CD4-positive, alpha-beta T cell (primary cell): Measurements from ENCODE around the gene BAG5. TPM values are rescaled to one million over a fixed set of nuclear protein-coding genes. Genes with fewer than 3 reads are reported as not detected.

Experiments used
- ATAC-seq: fragments of 200-7000 bp; cut with Tn5 transposase; one replicate; pipeline ENCODE4 v1.10.0; 2022; ENCODE audit warnings: mild to moderate bottlenecking; ENCODE audit not compliant: poor library complexity
- CTCF ChIA-PET: fragments of 350-600 bp; sonication (Branson Sonifier 250); formaldehyde crosslinking; loops from one replicate; lab custom pipeline; 2021; ENCODE audit warnings: antibody characterized with exemption, inconsistent platforms; lab: Charles Lee
- POLR2A ChIA-PET: fragments of 350-600 bp; sonication (Branson Sonifier 250); formaldehyde crosslinking; loops from one replicate; lab custom pipeline; 2021; ENCODE audit warnings: antibody characterized with exemption, inconsistent platforms; lab: Charles Lee
- DNase-seq, 14 experiments: peaks; one replicate each; pipeline ENCODE4 v3.0.0-alpha.2; 2013 to 2020; ENCODE audit warnings: mixed read lengths in 2 of 14
- H3K27ac ChIP-seq, 2 donors: one replicate each; pipeline versions ENCODE4 v1.5.1 to v1.7.0; 2013; ENCODE audit warnings: low read length in 2 of 2, low read depth in 1 of 2, mild to moderate bottlenecking in 1 of 2
- H3K27me3 ChIP-seq, 2 experiments: 1 replicate in 1 of 2; 2 replicates in 1 of 2; pipeline versions ENCODE4 v1.6.1 to v1.7.0; 2013; ENCODE audit warnings: low read length in 2 of 2, control low read depth in 1 of 2, mild to moderate bottlenecking in 1 of 2, moderate library complexity in 1 of 2; ENCODE audit not compliant: insufficient read depth in 2 of 2, control insufficient read depth in 1 of 2
- H3K36me3 ChIP-seq: one replicate; pipeline ENCODE4 v1.6.1; 2013; ENCODE audit warnings: low read length, control low read depth; ENCODE audit not compliant: insufficient read depth
- H3K4me1 ChIP-seq: one replicate; pipeline ENCODE4 v1.6.1; 2013; ENCODE audit warnings: low read length, control low read depth; ENCODE audit not compliant: insufficient read depth
- H3K4me3 ChIP-seq: one replicate; pipeline ENCODE4 v1.5.1; 2013; ENCODE audit warnings: mild to moderate bottlenecking, low read length, moderate library complexity
- H3K9me3 ChIP-seq, 2 experiments: 1 replicate in 1 of 2; 2 replicates in 1 of 2; pipeline versions ENCODE4 v1.6.1 to v1.7.0; 2013; ENCODE audit warnings: low read length in 2 of 2, mild to moderate bottlenecking in 2 of 2, control low read depth in 1 of 2, moderate library complexity in 1 of 2; ENCODE audit not compliant: control insufficient read depth in 1 of 2, insufficient read depth in 1 of 2
- H3K27ac Mint-ChIP-seq: one replicate; pipeline ENCODE4 v1.8.0; 2020; ENCODE audit warnings: mixed read lengths
- H3K27me3 Mint-ChIP-seq: one replicate; pipeline ENCODE4 v1.8.0; 2021; ENCODE audit warnings: mixed read lengths
- H3K36me3 Mint-ChIP-seq: one replicate; pipeline ENCODE4 v1.8.0; 2021; ENCODE audit warnings: low read depth, mixed read lengths
- H3K4me1 Mint-ChIP-seq: one replicate; pipeline ENCODE4 v1.8.0; 2021; ENCODE audit warnings: low read depth, mixed read lengths
- H3K4me3 Mint-ChIP-seq: one replicate; pipeline ENCODE4 v1.8.0; 2020; ENCODE audit warnings: mild to moderate bottlenecking, mixed read lengths
- H3K9me3 Mint-ChIP-seq: one replicate; pipeline ENCODE4 v1.8.0; 2020; ENCODE audit warnings: mixed read lengths
- CTCF ChIP-seq: fragments of 200-600 bp; IDR thresholded peaks from one replicate; pipeline ENCODE4 v1.8.0; 2022; ENCODE audit warnings: antibody characterized with exemption, mild to moderate bottlenecking
- intact Hi-C, 2 experiments: fragments of 100-400 bp; cut with DNase I in 1 of 2; cut with micrococcal nuclease in 1 of 2; formaldehyde crosslinking; loops; one replicate each; pipeline versions ENCODE4 v1.15.1 to v1.9.0; 2023 to 2025; cut with DNase I, micrococcal nuclease
- total RNA-seq, 174 experiments: library from RNA in 2 of 174; stranded (reverse) in 2 of 174; gene quantifications; one replicate each; pipeline ENCODE4 v1.2.3 and lab custom pipeline; 2021 to 2026

The BAG5 gene
- total RNA-seq, 2 experiments from 2014 or later = 39.4 to 40.3 TPM

GRCh38 chr14:103518422-103519042 is 43.9 kb downstream of the BAG5 start:
- H3K4me3 ChIP-seq = no peak overlapping the region
- Mint-ChIP-seq H3K4me3 (peak overlapping the region; percentile 25), H3K36me3 (no peaks in the 10 kb centered on the region), H3K4me1 (peaks cover 10% of the 10 kb centered on the region), H3K27ac (no peak overlapping the region), H3K27me3 (peaks cover 17% of the 10 kb centered on the region), H3K9me3 (no peaks in the 10 kb centered on the region)
- H3K9me3 ChIP-seq = peaks cover 0 to 8% of the 10 kb centered on the region in 2 experiments
- peak; percentile 82 for TF ChIP-seq CTCF
- intact Hi-C loops = loop anchor here (1.0 kb wide), 1 partner anchor 28 kb away; no protein-coding TSS in a partner anchor
- ChIA-PET CTCF (interaction anchor here (0.6 to 1.9 kb wide), 15 partner anchors 10 to 105 kb away, joined by 3 to 22 read pairs (median 3); partner anchors contain the start of gene TRMT61A), POLR2A (interaction anchor here (2.3 kb wide), 1 partner anchor 10 kb away, joined by 9 read pairs; the partner anchor contains the start of gene TRMT61A)
- peak; percentile 41 for ATAC-seq
- H3K27ac ChIP-seq = no peak overlapping the region
- H3K4me1 ChIP-seq = peaks cover 42% of the 10 kb centered on the region
- peaks cover 9 to 18% of the 10 kb centered on the region in 2 experiments for H3K27me3 ChIP-seq
- H3K36me3 ChIP-seq = no peaks in the 10 kb centered on the region
- peak; percentile 45 to 76 (median 56) for DNase-seq

GRCh38 chr14:103517721-103518421 is 44.6 kb downstream of the BAG5 start:
- DNase-seq (peak in 1 of 14 experiments; percentile 21), ATAC-seq (no peak)
- H3K36me3 ChIP-seq = peaks cover 2% of the 10 kb centered on the region
- Mint-ChIP-seq H3K9me3 (no peaks in the 10 kb centered on the region), H3K27ac (no peak overlapping the region), H3K27me3 (peaks cover 14% of the 10 kb centered on the region), H3K36me3 (no peaks in the 10 kb centered on the region), H3K4me1 (peaks cover 10% of the 10 kb centered on the region), H3K4me3 (no peak overlapping the region)
- ChIA-PET CTCF (interaction anchor here (0.9 to 1.9 kb wide), 9 partner anchors 10 to 105 kb away, joined by 3 to 22 read pairs (median 5); partner anchors contain the start of gene TRMT61A), POLR2A (interaction anchor here (2.3 kb wide), 1 partner anchor 11 kb away, joined by 9 read pairs; the partner anchor contains the start of gene TRMT61A)
- intact Hi-C loops = loop anchor here (1.0 kb wide), 1 partner anchor 28 kb away; no protein-coding TSS in a partner anchor
- H3K27me3 ChIP-seq = peaks cover 8 to 11% of the 10 kb centered on the region in 2 experiments
- no peak for TF ChIP-seq CTCF
- no peak overlapping the region for H3K4me3 ChIP-seq
- no peak overlapping the region for H3K27ac ChIP-seq
- peaks cover 37% of the 10 kb centered on the region for H3K4me1 ChIP-seq
- H3K9me3 ChIP-seq = peaks cover 0 to 6% of the 10 kb centered on the region in 2 experiments

GRCh38 chr14:103517174-103517566 is 45.3 kb downstream of the BAG5 start:
- H3K27me3 ChIP-seq = peaks cover 7 to 9% of the 10 kb centered on the region in 2 experiments
- no peak overlapping the region for H3K4me3 ChIP-seq
- Mint-ChIP-seq H3K9me3 (no peaks in the 10 kb centered on the region), H3K36me3 (no peaks in the 10 kb centered on the region), H3K4me3 (peak overlapping the region; percentile 15), H3K27me3 (peaks cover 14% of the 10 kb centered on the region), H3K4me1 (peaks cover 10% of the 10 kb centered on the region), H3K27ac (no peak overlapping the region)
- CTCF ChIA-PET = no interaction called here
- peaks cover 33% of the 10 kb centered on the region for H3K4me1 ChIP-seq
- peaks cover 2% of the 10 kb centered on the region for H3K36me3 ChIP-seq
- no peak overlapping the region for H3K27ac ChIP-seq
- DNase-seq (no peak), ATAC-seq (no peak)
- TF ChIP-seq CTCF = no peak
- H3K9me3 ChIP-seq = peaks cover 0 to 6% of the 10 kb centered on the region in 2 experiments
- intact Hi-C loops = no loop called here
- POLR2A ChIA-PET = no interaction called here
